CD4-positive, CD25-positive, alpha-beta regulatory T cell (primary cell): Measurements from ENCODE around the gene HPX. TPM values are rescaled to one million over a fixed set of nuclear protein-coding genes. Genes with fewer than 3 reads are reported as not detected.

ENCODE experiments used
- ATAC-seq, 2 donors: fragments of 150-1000 bp; cut with Tn5 transposase; one replicate each; pipeline ENCODE4 v1.10.0; 2021; ENCODE audit warnings: low read depth in 2 of 2, moderate number of reproducible peaks in 2 of 2, moderate library complexity in 1 of 2
- DNase-seq, 3 donors: peaks; one replicate each; pipeline versions ENCODE4 v3.0.0 to v3.0.0-alpha.2; 2012 to 2022; ENCODE audit warnings: mixed read lengths in 1 of 3
- H3K27ac ChIP-seq: one replicate; pipeline ENCODE4 v1.7.0; 2013; ENCODE audit warnings: mild to moderate bottlenecking, low read length; ENCODE audit not compliant: insufficient read depth, poor library complexity, severe bottlenecking
- H3K27me3 ChIP-seq: one replicate; pipeline ENCODE4 v1.7.0; 2013; ENCODE audit warnings: low read length; ENCODE audit not compliant: control insufficient read depth, insufficient read depth
- H3K36me3 ChIP-seq: one replicate; pipeline ENCODE4 v1.7.0; 2013; ENCODE audit warnings: mild to moderate bottlenecking, low read length, moderate library complexity; ENCODE audit not compliant: control insufficient read depth, insufficient read depth
- H3K4me1 ChIP-seq: 2 replicates; pipeline ENCODE4 v1.7.0; 2013; ENCODE audit warnings: mild to moderate bottlenecking, low read length; ENCODE audit not compliant: insufficient read depth, control insufficient read depth, poor library complexity, severe bottlenecking
- H3K4me3 ChIP-seq: one replicate; pipeline ENCODE4 v1.7.0; 2013; ENCODE audit warnings: low read depth, mild to moderate bottlenecking, low read length, moderate library complexity
- H3K9me3 ChIP-seq, 2 experiments: 1 replicate in 1 of 2; 2 replicates in 1 of 2; pipeline ENCODE4 v1.7.0; 2013; ENCODE audit warnings: low read length in 2 of 2, mild to moderate bottlenecking in 1 of 2, moderate library complexity in 1 of 2; ENCODE audit not compliant: control insufficient read depth in 2 of 2
- H3K27ac Mint-ChIP-seq, 3 donors: one replicate each; pipeline ENCODE4 v1.8.0; 2020 to 2022; ENCODE audit warnings: mild to moderate bottlenecking in 3 of 3, mixed read lengths in 3 of 3, moderate library complexity in 2 of 3
- H3K27me3 Mint-ChIP-seq: one replicate; pipeline ENCODE4 v1.8.0; 2022; ENCODE audit warnings: mild to moderate bottlenecking, mixed read lengths
- H3K36me3 Mint-ChIP-seq: one replicate; pipeline ENCODE4 v1.8.0; 2020; ENCODE audit warnings: mixed read lengths
- H3K4me1 Mint-ChIP-seq, 4 donors: one replicate each; pipeline ENCODE4 v1.8.0; 2020 to 2022; ENCODE audit warnings: mixed read lengths in 4 of 4, mild to moderate bottlenecking in 1 of 4
- H3K4me3 Mint-ChIP-seq, 4 donors: one replicate each; pipeline ENCODE4 v1.8.0; 2020 to 2022; ENCODE audit warnings: mild to moderate bottlenecking in 4 of 4, mixed read lengths in 4 of 4, moderate library complexity in 3 of 4
- H3K9me3 Mint-ChIP-seq, 7 donors: one replicate each; pipeline ENCODE4 v1.8.0; 2020 to 2022; ENCODE audit warnings: mixed read lengths in 7 of 7, mild to moderate bottlenecking in 3 of 7, moderate library complexity in 2 of 7
- polyA plus RNA-seq, 4 donors: library from polyadenylated mRNA; unstranded; fragments of 300-500 nt; fragmentation: Illumina TruSeq; gene quantifications; one replicate each; pipeline ENCODE4 v1.2.3, GENCODE V29; 2021
- total RNA-seq: library from RNA; stranded (reverse); gene quantifications from one replicate; pipeline ENCODE4 v1.2.3, GENCODE V29; 2022

The HPX gene
- total and polyA plus RNA-seq, 5 donors from 2014 or later = 1.5 TPM; not detected in 4

GRCh38 chr11:6410695-6411430 lies 29.9 kb downstream of the HPX start:
- Histone ChIP-seq H3K4me3 (no peak overlapping the region), H3K27me3 (no peaks in the 10 kb centered on the region), H3K4me1 (peaks cover 75% of the 10 kb centered on the region), H3K9me3 (no peaks in the 10 kb centered on the region), H3K36me3 (peaks cover 27% of the 10 kb centered on the region), H3K27ac (no peak overlapping the region)
- H3K9me3 Mint-ChIP-seq = no peaks in the 10 kb centered on the region
- DNase-seq = no peak
- peaks cover 6 to 42% (median 29%) of the 10 kb centered on the region in 4 donors for H3K4me1 Mint-ChIP-seq
- peaks cover 40% of the 10 kb centered on the region for H3K36me3 Mint-ChIP-seq
- ATAC-seq = no peak
- peaks cover 4% of the 10 kb centered on the region for H3K27me3 Mint-ChIP-seq
- H3K27ac Mint-ChIP-seq = peak overlapping the region in 2 of 3 donors; percentile 48 to 56
- H3K4me3 Mint-ChIP-seq = peak overlapping the region in 2 of 4 donors; percentile 22 to 55

GRCh38 chr11:6406370-6406769 lies 34.4 kb downstream of the HPX start:
- Mint-ChIP-seq H3K27ac (peak overlapping the region; percentile 88 to 95 (median 92)), H3K9me3 (peaks cover 0 to 2% (median 0%) of the 10 kb centered on the region in 7 donors), H3K27me3 (peaks cover 4% of the 10 kb centered on the region), H3K4me3 (peak overlapping the region; percentile 34 to 93 (median 70)), H3K36me3 (peaks cover 50% of the 10 kb centered on the region), H3K4me1 (peaks cover 10 to 86% (median 49%) of the 10 kb centered on the region in 4 donors)
- peaks cover 78% of the 10 kb centered on the region for H3K4me1 ChIP-seq
- no peaks in the 10 kb centered on the region for H3K9me3 ChIP-seq
- ATAC-seq = no peak
- H3K27me3 ChIP-seq = no peaks in the 10 kb centered on the region
- peaks cover 26% of the 10 kb centered on the region for H3K36me3 ChIP-seq
- no peak for DNase-seq
- no peak overlapping the region for H3K4me3 ChIP-seq
- H3K27ac ChIP-seq = no peak overlapping the region

GRCh38 chr11:6405846-6406245 lies 34.9 kb downstream of the HPX start:
- peak overlapping the region; percentile 88 to 95 (median 92) for H3K27ac Mint-ChIP-seq
- Histone ChIP-seq H3K36me3 (peaks cover 24% of the 10 kb centered on the region), H3K4me3 (no peak overlapping the region), H3K4me1 (peaks cover 80% of the 10 kb centered on the region), H3K27ac (no peak overlapping the region), H3K9me3 (no peaks in the 10 kb centered on the region), H3K27me3 (no peaks in the 10 kb centered on the region)
- DNase-seq (no peak), ATAC-seq (no peak)
- peaks cover 51% of the 10 kb centered on the region for H3K36me3 Mint-ChIP-seq
- peaks cover 10 to 90% (median 52%) of the 10 kb centered on the region in 4 donors for H3K4me1 Mint-ChIP-seq
- peak overlapping the region; percentile 34 to 93 (median 62) for H3K4me3 Mint-ChIP-seq
- H3K27me3 Mint-ChIP-seq = peaks cover 4% of the 10 kb centered on the region
- H3K9me3 Mint-ChIP-seq = peaks cover 0 to 2% (median 0%) of the 10 kb centered on the region in 7 donors

- Mint-ChIP-seq H3K4me1 (peaks cover 10 to 89% (median 56%) of the 10 kb centered on the region in 4 donors), H3K27me3 (peaks cover 4% of the 10 kb centered on the region), H3K4me3 (peak overlapping the region in 3 of 4 donors; percentile 34 to 80 (median 75)), H3K9me3 (peaks cover 0 to 2% (median 0%) of the 10 kb centered on the region in 7 donors), H3K27ac (peak overlapping the region; percentile 81 to 97 (median 92)), H3K36me3 (peaks cover 52% of the 10 kb centered on the region)
- Histone ChIP-seq H3K27me3 (no peaks in the 10 kb centered on the region), H3K27ac (peak overlapping the region; percentile 82), H3K36me3 (peaks cover 22% of the 10 kb centered on the region), H3K4me3 (no peak overlapping the region), H3K4me1 (peaks cover 74% of the 10 kb centered on the region), H3K9me3 (no peaks in the 10 kb centered on the region)
- ATAC-seq (no peak), DNase-seq (no peak)
These were observed 35.6 kb downstream of the HPX start for GRCh38 chr11:6405052-6405667.

- peaks cover 49% of the 10 kb centered on the region for H3K36me3 Mint-ChIP-seq
- H3K4me1 Mint-ChIP-seq = peaks cover 9 to 89% (median 54%) of the 10 kb centered on the region in 4 donors
- ATAC-seq = peak; percentile 59 to 66
- H3K9me3 Mint-ChIP-seq = peaks cover 0 to 2% (median 0%) of the 10 kb centered on the region in 7 donors
- Histone ChIP-seq H3K27ac (peak overlapping the region; percentile 82), H3K4me3 (peak overlapping the region; percentile 66), H3K36me3 (peaks cover 17% of the 10 kb centered on the region), H3K4me1 (peaks cover 72% of the 10 kb centered on the region), H3K9me3 (no peaks in the 10 kb centered on the region), H3K27me3 (no peaks in the 10 kb centered on the region)
- DNase-seq = peak in 2 of 3 donors; percentile 43 to 52
- peaks cover 4% of the 10 kb centered on the region for H3K27me3 Mint-ChIP-seq
- H3K4me3 Mint-ChIP-seq = peak overlapping the region; percentile 32 to 94 (median 87)
- H3K27ac Mint-ChIP-seq = peak overlapping the region; percentile 81 to 97 (median 92)
These were observed 36.3 kb downstream of the HPX start for GRCh38 chr11:6404342-6405051.

- Histone ChIP-seq H3K27ac (peak overlapping the region; percentile 82), H3K4me1 (peaks cover 70% of the 10 kb centered on the region), H3K4me3 (peak overlapping the region; percentile 66), H3K9me3 (no peaks in the 10 kb centered on the region), H3K27me3 (no peaks in the 10 kb centered on the region), H3K36me3 (peaks cover 12% of the 10 kb centered on the region)
- Mint-ChIP-seq H3K4me3 (peak overlapping the region; percentile 80 to 94 (median 91)), H3K27ac (peak overlapping the region; percentile 81 to 97 (median 92)), H3K27me3 (peaks cover 4% of the 10 kb centered on the region), H3K4me1 (peaks cover 9 to 92% (median 56%) of the 10 kb centered on the region in 4 donors), H3K36me3 (peaks cover 52% of the 10 kb centered on the region), H3K9me3 (peaks cover 0 to 2% (median 0%) of the 10 kb centered on the region in 7 donors)
- DNase-seq (no peak), ATAC-seq (no peak)
These were observed 37.2 kb downstream of the HPX start for GRCh38 chr11:6403539-6403938.

- Histone ChIP-seq H3K4me3 (peak overlapping the region; percentile 66), H3K27ac (peak overlapping the region; percentile 82)
These were observed 38.2 kb downstream of the HPX start for GRCh38 chr11:6402561-6402981.

More at GRCh38 chr11:6402561-6402981, 38.2 kb downstream of the HPX start:
- peaks cover 68% of the 10 kb centered on the region for H3K4me1 ChIP-seq
- peak overlapping the region; percentile 80 to 91 (median 87) for H3K4me3 Mint-ChIP-seq
- H3K36me3 Mint-ChIP-seq = peaks cover 57% of the 10 kb centered on the region
- peaks cover 14% of the 10 kb centered on the region for H3K36me3 ChIP-seq
- H3K4me1 Mint-ChIP-seq = peaks cover 9 to 97% (median 52%) of the 10 kb centered on the region in 4 donors
- peak overlapping the region; percentile 81 to 97 (median 92) for H3K27ac Mint-ChIP-seq
- peaks cover 4% of the 10 kb centered on the region for H3K27me3 Mint-ChIP-seq
- ATAC-seq = peak; percentile 88 to 91
- H3K9me3 Mint-ChIP-seq = peaks cover 0 to 2% (median 0%) of the 10 kb centered on the region in 7 donors
- DNase-seq = peak; percentile 67 to 97 (median 92)
- no peaks in the 10 kb centered on the region for H3K27me3 ChIP-seq
- no peaks in the 10 kb centered on the region for H3K9me3 ChIP-seq
